Brain microvascular endothelial cell (primary cell): Measurements from ENCODE around the gene IGSF23.

ENCODE experiments used
- DNase-seq: peaks from one replicate; pipeline ENCODE4 v3.0.0-alpha.2; 2020
- H3K27ac ChIP-seq: fragments of 250-450 bp; sonication (Bioruptor Pico); 2 replicates; pipeline ENCODE4 v1.5.1; 2020; ENCODE audit warnings: mild to moderate bottlenecking, moderate library complexity
- H3K27me3 ChIP-seq: fragments of 250-450 bp; sonication (Bioruptor Pico); replicated peaks from 2 replicates; pipeline ENCODE4 v1.5.1; 2020; ENCODE audit warnings: mild to moderate bottlenecking
- H3K36me3 ChIP-seq: fragments of 250-450 bp; sonication (Bioruptor Pico); replicated peaks from 2 replicates; pipeline ENCODE4 v1.5.1; 2020; ENCODE audit warnings: mild to moderate bottlenecking
- H3K4me3 ChIP-seq: 2 replicates; pipeline ENCODE4 v1.5.1; 2011; ENCODE audit warnings: low read depth, mild to moderate bottlenecking, control low read depth, low read length, moderate library complexity
- CTCF ChIP-seq: IDR thresholded peaks from 2 replicates; pipeline ENCODE4 v1.5.1; 2011; ENCODE audit warnings: low read depth, mild to moderate bottlenecking, moderate library complexity, low read length, control low read depth, inconsistent platforms; ENCODE audit errors: missing control alignments
- in situ Hi-C: cut with HindIII; loops from 2 replicates; pipeline ENCODE4 v1.10.0; 2017; ENCODE audit warnings: low sequenced_read_pairs, low pct_ligation_motif_present

IGSF23 gene

GRCh38 chr19:44642377-44642776, 29.0 kb downstream of the IGSF23 start:
- TF ChIP-seq CTCF, result no peak
- H3K36me3 ChIP-seq, result peaks cover 7% of the 10 kb centered on the region
- H3K27ac ChIP-seq, result no peak overlapping the region
- in situ Hi-C loops, result no loop called here
- no peak for DNase-seq
- H3K27me3 ChIP-seq, result no peaks in the 10 kb centered on the region
- no peak overlapping the region for H3K4me3 ChIP-seq

GRCh38 chr19:44643605-44644401, 30.4 kb downstream of the IGSF23 start, which contains the start of gene PVR:
PVR (plus strand) TSS chr19:44643910; CDS start chr19:44644097, 187 bp downstream.
- no peak for TF ChIP-seq CTCF
- H3K27ac ChIP-seq, result peak within 1 kb of the TSS; percentile 78
- DNase-seq, result peak; percentile 61
- peaks cover 13% of the 10 kb centered on the region for H3K36me3 ChIP-seq
- in situ Hi-C loops, result no loop called here
- peak within 1 kb of the TSS; percentile 89 for H3K4me3 ChIP-seq
- H3K27me3 ChIP-seq, result no peaks in the 10 kb centered on the region

GRCh38 chr19:44644402-44645016, 31.1 kb downstream of the IGSF23 start:
- TF ChIP-seq CTCF, result no peak
- Histone ChIP-seq H3K4me3 (peak overlapping the region; percentile 89), H3K27me3 (no peaks in the 10 kb centered on the region), H3K27ac (peak overlapping the region; percentile 78), H3K36me3 (peaks cover 18% of the 10 kb centered on the region)
- in situ Hi-C loops, result no loop called here
- DNase-seq, result no peak

GRCh38 chr19:44645407-44646048, 32.2 kb downstream of the IGSF23 start:
- no peak for TF ChIP-seq CTCF
- in situ Hi-C loops, result no loop called here
- DNase-seq, result no peak
- Histone ChIP-seq H3K27me3 (no peaks in the 10 kb centered on the region), H3K4me3 (peak overlapping the region; percentile 33), H3K36me3 (peaks cover 28% of the 10 kb centered on the region), H3K27ac (no peak overlapping the region)

GRCh38 chr19:44646049-44646416, 32.7 kb downstream of the IGSF23 start:
- Histone ChIP-seq H3K36me3 (peaks cover 33% of the 10 kb centered on the region), H3K4me3 (no peak overlapping the region), H3K27me3 (no peaks in the 10 kb centered on the region), H3K27ac (no peak overlapping the region)
- DNase-seq, result no peak
- no peak for TF ChIP-seq CTCF
- in situ Hi-C loops, result no loop called here
